HFF-Myc (cell line): Measurements from ENCODE around the gene GSN.

ENCODE experiments used
- DNase-seq: peaks from one replicate; pipeline ENCODE4 v3.0.0-alpha.2; 2011; ENCODE audit warnings: low read depth; ENCODE audit errors: extremely low read depth
- H3K4me3 ChIP-seq: replicated peaks from 2 replicates; pipeline ENCODE4 v1.5.1; 2011; ENCODE audit warnings: low read depth, mild to moderate bottlenecking, control low read depth, low read length
- CTCF ChIP-seq: IDR thresholded peaks from 2 replicates; pipeline ENCODE4 v1.5.1; 2012; ENCODE audit warnings: mild to moderate bottlenecking, low read depth, low read length, control low read depth; ENCODE audit errors: missing control alignments

Gene GSN

DNA sequence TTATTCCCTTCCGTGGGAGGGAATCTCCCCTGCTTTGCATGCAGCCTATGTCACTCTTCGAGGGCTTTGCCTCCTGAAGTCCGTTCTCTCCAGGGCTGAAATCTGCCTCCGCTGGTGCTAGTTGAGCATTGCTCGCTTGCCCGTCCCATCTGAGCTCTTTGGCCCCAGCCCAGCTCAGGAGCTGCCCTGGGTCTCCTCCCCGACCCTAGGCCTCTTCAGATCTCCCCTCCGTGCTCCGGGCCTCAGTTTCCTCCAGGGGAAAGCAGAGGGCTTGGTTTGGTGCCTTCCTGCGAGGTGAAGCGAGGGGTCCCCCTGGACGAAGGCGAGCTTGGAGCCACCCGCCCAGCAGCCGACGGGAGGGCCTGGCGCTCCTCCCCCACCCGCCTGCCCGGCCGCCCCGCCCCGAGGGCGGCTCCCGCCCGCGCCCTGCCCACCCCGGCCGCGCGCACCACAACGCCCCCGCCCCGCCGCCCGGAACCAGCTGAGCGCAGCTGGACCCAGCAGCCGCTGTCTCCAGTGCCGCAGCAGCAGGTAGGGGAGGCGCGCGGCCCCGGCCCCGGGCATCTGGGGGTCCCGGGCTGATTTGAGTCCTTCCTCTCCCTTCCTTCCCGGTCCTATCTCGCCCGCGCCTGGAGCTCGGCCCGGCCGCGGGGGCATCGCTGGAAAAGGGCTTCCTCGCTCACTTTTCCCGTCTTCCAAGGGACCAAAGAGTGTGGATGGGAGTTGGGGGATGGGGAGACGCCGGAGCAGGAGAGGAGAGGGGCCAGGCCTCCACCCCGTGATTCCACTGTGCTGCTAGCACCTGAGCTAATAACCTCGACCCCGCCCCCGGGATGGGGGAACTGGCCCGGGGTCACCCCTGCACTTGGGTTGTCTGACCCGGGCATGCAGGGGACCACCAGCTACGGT lies at the start of gene GSN:
GSN (plus strand) TSS at position 474 of the 909 bp plus-strand sequence. CDS start 33,810 bp downstream, outside the sequence.
- TF ChIP-seq CTCF = no peak
- peak within 1 kb of the TSS; percentile 86 for H3K4me3 ChIP-seq
- no peak for DNase-seq

DNA sequence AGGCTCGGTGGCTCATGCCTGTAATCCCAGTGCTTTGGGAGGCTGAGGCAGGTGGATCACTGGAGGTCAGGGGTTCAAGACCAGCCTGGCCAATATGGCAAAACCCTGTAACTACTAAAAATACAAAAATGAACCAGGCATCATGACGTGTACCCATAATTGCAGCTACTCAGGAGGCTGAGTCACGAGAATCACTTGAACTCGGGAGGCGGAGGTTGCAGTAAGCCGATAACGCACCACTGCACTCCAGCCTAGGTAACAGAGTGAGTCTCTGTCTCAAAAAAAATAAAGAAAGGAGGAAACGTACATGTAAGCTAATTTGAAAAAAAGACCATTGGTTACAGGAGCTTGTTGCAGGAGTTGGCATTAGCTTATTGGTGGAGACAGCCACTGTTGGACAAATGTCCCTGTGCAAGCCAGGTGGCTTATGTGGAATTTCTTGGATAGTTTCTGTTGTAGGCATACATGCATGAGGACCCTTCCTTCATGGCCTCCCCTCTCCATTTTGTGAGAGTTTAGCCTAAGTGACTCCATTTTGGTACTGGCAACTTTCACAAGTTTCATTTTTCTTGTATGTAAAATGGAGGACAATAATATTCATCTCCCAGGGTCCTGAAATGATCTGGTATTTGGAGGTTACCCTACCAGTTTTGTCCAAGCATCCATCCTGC lies 49.5 kb upstream of the GSN start:
- TF ChIP-seq CTCF = no peak
- no peak overlapping the region for H3K4me3 ChIP-seq
- no peak for DNase-seq

- no peak overlapping the region for H3K4me3 ChIP-seq
- DNase-seq = no peak
- TF ChIP-seq CTCF = no peak
Measured at GRCh38 chr9:121219530-121219929, 48.4 kb upstream of the GSN start.

DNA sequence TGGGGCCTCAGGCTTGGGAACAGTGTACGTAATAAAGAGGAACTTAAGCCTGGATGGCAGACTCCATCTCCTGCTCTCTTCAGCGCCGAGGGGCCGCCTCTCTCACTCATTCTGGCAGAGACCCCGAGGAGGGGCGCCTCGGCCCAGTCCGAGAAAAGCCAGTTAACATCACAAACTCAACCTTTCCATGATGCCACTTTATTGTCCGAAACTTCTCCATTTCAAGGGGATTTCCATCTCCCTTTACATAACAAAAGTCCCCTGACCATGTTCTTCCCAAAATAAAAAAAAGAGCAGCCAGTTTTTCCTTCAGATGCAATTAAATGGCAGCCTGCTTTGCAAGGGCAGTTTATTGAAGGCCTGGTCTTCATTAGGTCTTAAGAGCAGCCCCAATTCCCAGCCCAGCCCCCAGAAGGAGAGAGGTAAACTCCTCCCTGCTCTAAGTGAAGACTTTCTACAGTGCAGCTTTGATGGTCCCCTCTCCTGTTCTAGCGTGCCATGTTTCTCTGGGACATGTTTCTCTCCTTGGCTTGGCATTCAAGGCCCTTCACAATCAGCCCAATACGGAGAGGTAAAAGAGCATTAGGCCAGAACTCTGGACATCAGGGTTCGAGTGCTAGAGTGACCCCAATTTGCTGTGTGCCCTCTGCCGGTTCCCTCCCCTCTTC lies 46.8 kb upstream of the GSN start:
- H3K4me3 ChIP-seq = no peak overlapping the region
- no peak for DNase-seq
- no peak for TF ChIP-seq CTCF

DNA sequence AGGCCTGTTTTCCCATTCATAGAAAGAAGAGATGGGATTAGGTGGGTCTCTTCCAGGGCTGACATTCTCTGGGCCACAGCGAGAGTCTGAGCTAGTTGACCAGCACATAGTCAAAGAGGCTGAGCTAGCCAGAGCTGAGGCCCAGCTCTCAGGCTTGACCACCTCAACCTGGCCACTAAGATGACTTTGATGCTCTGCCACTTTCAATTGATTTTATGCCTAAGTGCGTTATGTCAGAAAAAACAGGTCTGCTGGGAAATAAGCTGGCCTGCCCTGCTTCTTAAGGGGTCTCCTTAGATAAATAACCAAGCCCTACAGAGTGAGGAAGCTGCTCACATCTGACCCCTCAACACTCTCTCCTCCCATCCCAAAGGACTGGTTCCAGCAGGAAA lies 46.3 kb upstream of the GSN start:
- TF ChIP-seq CTCF = no peak
- no peak overlapping the region for H3K4me3 ChIP-seq
- no peak for DNase-seq

DNA sequence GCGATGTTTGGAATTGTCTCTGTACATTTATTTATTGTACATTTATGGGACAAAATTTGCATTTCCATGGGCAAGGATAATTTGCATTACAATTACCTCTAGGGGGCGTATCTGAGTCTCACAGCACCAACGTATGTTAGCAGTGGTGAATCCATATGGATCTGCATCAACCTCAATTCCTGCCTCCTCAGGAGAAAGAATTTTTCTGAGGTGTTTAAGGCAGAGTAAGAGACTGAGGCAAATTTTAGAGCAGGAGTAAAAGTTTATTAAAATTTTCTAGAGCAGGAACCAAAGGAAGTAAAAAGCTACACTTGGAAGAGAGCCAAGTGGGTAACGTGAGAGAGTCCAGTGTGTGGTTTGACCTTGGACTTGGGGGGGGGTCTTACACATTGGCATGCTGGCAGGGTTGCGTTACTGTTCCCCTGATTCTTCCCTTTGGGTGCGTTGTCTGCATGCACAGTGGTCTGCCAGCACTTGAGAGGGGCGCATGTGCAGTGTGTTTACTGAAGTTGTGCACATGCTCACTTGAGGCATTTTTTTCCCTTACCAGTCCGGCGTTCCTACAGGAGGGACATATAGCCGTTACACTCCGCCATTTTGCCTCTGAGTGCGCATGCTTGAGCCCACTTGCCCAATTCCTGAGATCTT lies 45.3 kb upstream of the GSN start:
- DNase-seq = no peak
- H3K4me3 ChIP-seq = no peak overlapping the region
- peak; percentile 78 for TF ChIP-seq CTCF
